ENCODE results near the gene ECE1.

DNA sequence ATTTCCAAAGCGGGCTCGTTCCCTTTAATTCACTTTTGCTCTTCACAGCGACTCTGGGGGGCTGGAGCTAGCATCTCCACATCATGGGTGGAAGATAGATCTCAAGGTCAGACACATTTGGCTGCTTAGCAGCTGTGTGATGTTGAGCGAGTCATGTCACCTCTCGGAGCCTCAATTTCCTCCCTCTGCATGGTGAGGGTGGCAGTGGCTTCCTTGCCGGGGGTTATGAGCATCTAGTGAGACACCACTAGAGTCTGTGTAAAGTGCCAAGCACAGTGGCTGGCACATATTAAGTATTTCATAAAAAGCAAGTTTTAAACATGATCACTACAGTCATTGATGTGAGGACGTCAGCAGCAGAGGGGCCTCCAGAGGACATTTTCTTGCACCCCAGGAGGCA, 16.9 kb upstream of the ECE1 start:
- TF ChIP-seq, protein P1, sequence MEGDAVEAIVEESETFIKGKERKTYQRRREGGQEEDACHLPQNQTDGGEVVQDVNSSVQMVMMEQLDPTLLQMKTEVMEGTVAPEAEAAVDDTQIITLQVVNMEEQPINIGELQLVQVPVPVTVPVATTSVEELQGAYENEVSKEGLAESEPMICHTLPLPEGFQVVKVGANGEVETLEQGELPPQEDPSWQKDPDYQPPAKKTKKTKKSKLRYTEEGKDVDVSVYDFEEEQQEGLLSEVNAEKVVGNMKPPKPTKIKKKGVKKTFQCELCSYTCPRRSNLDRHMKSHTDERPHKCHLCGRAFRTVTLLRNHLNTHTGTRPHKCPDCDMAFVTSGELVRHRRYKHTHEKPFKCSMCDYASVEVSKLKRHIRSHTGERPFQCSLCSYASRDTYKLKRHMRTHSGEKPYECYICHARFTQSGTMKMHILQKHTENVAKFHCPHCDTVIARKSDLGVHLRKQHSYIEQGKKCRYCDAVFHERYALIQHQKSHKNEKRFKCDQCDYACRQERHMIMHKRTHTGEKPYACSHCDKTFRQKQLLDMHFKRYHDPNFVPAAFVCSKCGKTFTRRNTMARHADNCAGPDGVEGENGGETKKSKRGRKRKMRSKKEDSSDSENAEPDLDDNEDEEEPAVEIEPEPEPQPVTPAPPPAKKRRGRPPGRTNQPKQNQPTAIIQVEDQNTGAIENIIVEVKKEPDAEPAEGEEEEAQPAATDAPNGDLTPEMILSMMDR (IDR thresholded peaks at IDR 0.05) = no peak
- TF ChIP-seq POLR2A (IDR thresholded peaks at IDR 0.05) = no peak
